Glutamatergic neuron (in vitro differentiated cells): ENCODE results near the gene ERMAP. TPM values are rescaled to one million over a fixed set of nuclear protein-coding genes. Genes with fewer than 3 reads are reported as not detected.

ENCODE experiments used
- DNase-seq: peaks from one replicate; pipeline ENCODE4 v3.0.0; 2022
- H3K27ac Mint-ChIP-seq: one replicate; pipeline ENCODE4 v1.8.0; 2020; ENCODE audit warnings: mild to moderate bottlenecking, mixed read lengths, inconsistent platforms; ENCODE audit not compliant: unreplicated experiment
- H3K27me3 Mint-ChIP-seq: one replicate; pipeline ENCODE4 v1.8.0; 2020; ENCODE audit warnings: mild to moderate bottlenecking, moderate library complexity, mixed read lengths, inconsistent platforms; ENCODE audit not compliant: unreplicated experiment
- H3K36me3 Mint-ChIP-seq: one replicate; pipeline ENCODE4 v1.8.0; 2020; ENCODE audit warnings: mild to moderate bottlenecking, mixed read lengths, inconsistent platforms; ENCODE audit not compliant: unreplicated experiment
- H3K4me1 Mint-ChIP-seq: one replicate; pipeline ENCODE4 v1.8.0; 2020; ENCODE audit warnings: mild to moderate bottlenecking, low read depth, mixed read lengths, inconsistent platforms; ENCODE audit not compliant: unreplicated experiment
- H3K4me3 Mint-ChIP-seq: one replicate; pipeline ENCODE4 v1.8.0; 2020; ENCODE audit warnings: mild to moderate bottlenecking, mixed read lengths, inconsistent platforms; ENCODE audit not compliant: unreplicated experiment
- H3K9me3 Mint-ChIP-seq: one replicate; pipeline ENCODE4 v1.8.0; 2020; ENCODE audit warnings: mild to moderate bottlenecking, moderate library complexity, mixed read lengths, inconsistent platforms; ENCODE audit not compliant: unreplicated experiment
- long read RNA-seq: library from polyadenylated mRNA; unstranded; transcript quantifications from one replicate; pipeline ENCODE4 v2.0.0, GENCODE V29; 2020; ENCODE audit not compliant: unreplicated experiment
- total RNA-seq: library from RNA; stranded (reverse); fragmentation: NEBNext Ultra II Directional; extraction: Animal tissue kit (Norgen Biotek cat#: 25700); gene quantifications from one replicate; pipeline ENCODE4 v1.2.1, GENCODE V29; 2021; ENCODE audit not compliant: unreplicated experiment
- TF ChIP-seq, protein P1 (sequence below): fragments of 200-600 bp; sonication (generic); IDR thresholded peaks from one replicate; pipeline ENCODE4 v1.5.0; 2021; ENCODE audit not compliant: partially characterized antibody, unreplicated experiment

ERMAP gene
- 4.9 TPM for total RNA-seq
- long read RNA-seq, partial matches to known transcripts: 0 of 1 reads
- long read RNA-seq, other reads (novel, unspliced or antisense): 1 of 1 reads

DNA sequence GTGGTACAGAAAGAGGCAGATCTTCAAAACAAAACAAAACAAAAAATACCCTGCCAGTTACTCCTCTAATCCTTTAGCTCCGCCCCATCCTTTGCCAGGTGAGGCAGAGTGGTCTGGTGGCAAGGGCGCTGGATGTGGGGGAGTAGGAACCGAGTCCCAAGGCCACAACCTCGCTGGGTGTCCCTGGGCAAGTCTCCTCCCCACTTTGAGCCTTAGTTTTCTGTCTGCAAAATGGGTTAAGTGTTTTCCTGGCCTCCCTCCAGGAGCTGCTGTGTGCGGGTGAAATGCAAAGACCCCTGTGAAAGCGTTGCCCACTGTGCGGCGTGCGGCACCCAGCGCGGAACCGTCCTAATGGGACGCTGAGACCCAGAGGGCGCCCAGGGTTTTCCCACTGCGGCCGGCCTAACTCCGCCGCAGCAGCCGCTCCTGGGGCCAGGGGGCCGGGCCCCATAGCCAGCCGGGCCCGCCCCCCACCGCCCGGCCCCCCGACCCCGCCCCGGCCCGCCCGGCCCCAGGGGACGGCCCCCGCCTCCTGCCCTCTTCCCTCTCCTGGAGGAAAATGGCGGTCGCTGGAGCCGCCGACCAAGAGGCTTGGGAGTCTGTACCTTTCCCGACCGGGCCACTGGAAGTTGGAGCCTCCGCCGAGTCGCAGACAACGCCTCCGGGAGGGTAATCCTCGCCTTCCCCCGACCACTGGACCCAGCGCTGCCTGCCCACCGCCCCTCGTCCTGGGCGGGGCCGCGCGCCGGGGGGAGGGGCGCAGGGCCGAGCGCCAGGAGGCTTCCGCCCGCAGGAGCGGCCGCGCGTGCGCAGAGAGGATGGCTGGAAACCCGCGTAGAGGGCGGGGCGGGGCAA lies at the start of gene ERMAP, which contains the start of gene SVBP:
ERMAP (plus strand) TSS at position 538 of the 855 bp plus-strand sequence. CDS start 13,327 bp downstream, outside the sequence.
SVBP (minus strand) TSS at position 813 of the 855 bp plus-strand sequence. CDS start 853 bp downstream, outside the sequence.
- Mint-ChIP-seq H3K27ac (peak within 1 kb of the TSS; percentile 98), H3K27me3 (peaks cover 5% of the 10 kb centered on the region), H3K4me1 (peaks cover 2% of the 10 kb centered on the region), H3K4me3 (peak within 1 kb of the TSS; percentile 96), H3K9me3 (peaks cover 7% of the 10 kb centered on the region), H3K36me3 (no peaks in the 10 kb centered on the region)
- TF ChIP-seq, protein P1, sequence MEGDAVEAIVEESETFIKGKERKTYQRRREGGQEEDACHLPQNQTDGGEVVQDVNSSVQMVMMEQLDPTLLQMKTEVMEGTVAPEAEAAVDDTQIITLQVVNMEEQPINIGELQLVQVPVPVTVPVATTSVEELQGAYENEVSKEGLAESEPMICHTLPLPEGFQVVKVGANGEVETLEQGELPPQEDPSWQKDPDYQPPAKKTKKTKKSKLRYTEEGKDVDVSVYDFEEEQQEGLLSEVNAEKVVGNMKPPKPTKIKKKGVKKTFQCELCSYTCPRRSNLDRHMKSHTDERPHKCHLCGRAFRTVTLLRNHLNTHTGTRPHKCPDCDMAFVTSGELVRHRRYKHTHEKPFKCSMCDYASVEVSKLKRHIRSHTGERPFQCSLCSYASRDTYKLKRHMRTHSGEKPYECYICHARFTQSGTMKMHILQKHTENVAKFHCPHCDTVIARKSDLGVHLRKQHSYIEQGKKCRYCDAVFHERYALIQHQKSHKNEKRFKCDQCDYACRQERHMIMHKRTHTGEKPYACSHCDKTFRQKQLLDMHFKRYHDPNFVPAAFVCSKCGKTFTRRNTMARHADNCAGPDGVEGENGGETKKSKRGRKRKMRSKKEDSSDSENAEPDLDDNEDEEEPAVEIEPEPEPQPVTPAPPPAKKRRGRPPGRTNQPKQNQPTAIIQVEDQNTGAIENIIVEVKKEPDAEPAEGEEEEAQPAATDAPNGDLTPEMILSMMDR: no peak
- DNase-seq: peak; percentile 97

DNA sequence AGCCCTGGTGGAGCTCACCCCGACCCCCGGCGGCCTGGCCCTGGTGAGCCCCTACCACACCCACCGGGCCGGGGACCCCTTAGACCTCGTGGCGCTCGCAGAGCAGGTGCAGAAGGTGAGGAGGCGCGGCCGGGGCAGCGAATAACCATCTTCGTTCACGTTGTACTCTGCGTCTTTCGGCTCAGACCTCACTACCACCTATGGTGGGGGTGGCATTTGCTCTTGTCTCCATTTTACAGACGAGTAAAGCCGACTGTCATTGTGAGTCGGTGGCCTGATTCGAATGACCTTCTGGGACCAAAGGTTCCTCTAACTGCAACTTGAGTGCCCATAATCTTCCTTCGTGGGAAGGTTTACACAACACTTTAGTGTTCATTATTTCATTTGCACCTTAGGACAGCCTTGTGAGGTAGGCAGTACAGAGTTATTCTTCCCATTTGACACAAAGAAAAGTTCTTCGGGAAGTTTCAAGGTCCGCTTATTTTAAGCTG lies 49.4 kb upstream of the ERMAP start:
- H3K36me3 Mint-ChIP-seq: no peaks in the 10 kb centered on the region
- peaks cover 6% of the 10 kb centered on the region for H3K27me3 Mint-ChIP-seq
- H3K9me3 Mint-ChIP-seq: peaks cover 3% of the 10 kb centered on the region
- peak overlapping the region; percentile 92 for H3K27ac Mint-ChIP-seq
- H3K4me1 Mint-ChIP-seq: peaks cover 9% of the 10 kb centered on the region
- peak overlapping the region; percentile 91 for H3K4me3 Mint-ChIP-seq
- TF ChIP-seq, protein P1: no peak
- DNase-seq: no peak

DNA sequence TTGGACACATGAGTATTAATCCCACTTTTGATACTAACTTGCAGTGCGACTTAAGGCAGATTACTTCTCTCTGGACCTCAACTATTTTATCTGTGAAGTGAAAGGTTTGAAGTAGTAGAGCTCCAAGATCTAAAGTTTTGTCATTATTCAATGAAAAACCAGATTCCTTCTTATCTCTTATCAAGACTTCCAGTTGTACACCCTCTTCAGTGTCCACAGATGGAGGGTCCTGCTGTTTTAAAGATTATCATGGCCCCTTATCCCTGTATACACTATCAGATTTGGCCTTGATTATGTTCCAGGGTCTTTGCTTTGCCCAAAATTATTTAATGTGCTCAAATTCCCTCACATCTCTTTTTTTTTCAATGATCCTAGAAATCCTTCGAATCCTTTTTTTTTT lies 48.8 kb upstream of the ERMAP start:
- Mint-ChIP-seq H3K9me3 (peaks cover 3% of the 10 kb centered on the region), H3K27ac (no peak overlapping the region), H3K4me1 (peaks cover 9% of the 10 kb centered on the region), H3K4me3 (peak overlapping the region; percentile 91), H3K27me3 (peaks cover 6% of the 10 kb centered on the region), H3K36me3 (no peaks in the 10 kb centered on the region)
- TF ChIP-seq, protein P1: no peak
- DNase-seq: no peak

DNA sequence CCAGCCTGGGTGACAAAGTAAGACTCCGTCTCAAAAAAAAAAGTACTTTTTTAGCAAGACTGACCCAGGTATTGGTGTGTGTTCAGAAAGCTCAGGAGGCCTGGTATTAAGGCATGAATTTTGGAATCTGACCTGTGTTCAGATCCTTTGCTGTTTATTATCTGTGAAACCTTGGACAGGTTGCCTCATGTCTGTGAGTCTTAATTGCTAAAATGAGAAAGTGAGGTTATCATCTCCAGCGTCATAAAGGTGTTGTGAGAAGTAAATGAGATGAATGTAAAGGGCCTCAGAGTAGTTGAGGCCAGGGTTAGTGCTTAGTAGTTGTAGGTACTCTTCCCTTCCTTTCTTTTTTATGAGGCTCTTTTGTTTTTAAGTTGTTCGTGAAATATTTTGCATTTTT lies 47.1 kb upstream of the ERMAP start:
- DNase-seq: no peak
- Mint-ChIP-seq H3K4me1 (peaks cover 9% of the 10 kb centered on the region), H3K36me3 (no peaks in the 10 kb centered on the region), H3K27ac (no peak overlapping the region), H3K27me3 (peaks cover 6% of the 10 kb centered on the region), H3K9me3 (peaks cover 3% of the 10 kb centered on the region), H3K4me3 (peak overlapping the region; percentile 56)
- TF ChIP-seq, protein P1: no peak

DNA sequence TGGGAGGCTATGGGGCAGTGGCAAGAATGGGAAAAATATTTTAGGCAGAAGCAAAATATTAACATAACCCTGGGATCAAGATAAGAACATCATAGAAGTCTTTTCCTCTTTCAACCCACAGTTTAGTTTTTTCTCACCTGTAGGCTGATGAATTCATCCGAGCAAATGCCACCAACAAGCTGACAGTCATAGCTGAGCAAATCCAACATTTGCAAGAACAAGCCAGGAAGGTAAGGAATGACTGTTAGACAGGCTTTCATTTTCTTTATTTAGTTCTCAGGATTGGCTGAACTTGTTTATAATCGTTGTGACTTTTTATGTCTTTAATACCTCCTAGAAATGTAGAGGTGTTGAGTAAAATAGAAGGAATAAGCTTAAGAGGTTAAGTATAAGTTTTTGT lies 43.5 kb upstream of the ERMAP start:
- Mint-ChIP-seq H3K27me3 (peaks cover 2% of the 10 kb centered on the region), H3K4me3 (no peak overlapping the region), H3K9me3 (peaks cover 3% of the 10 kb centered on the region), H3K27ac (no peak overlapping the region), H3K4me1 (peaks cover 6% of the 10 kb centered on the region), H3K36me3 (no peaks in the 10 kb centered on the region)
- TF ChIP-seq, protein P1: no peak
- DNase-seq: no peak
